H1 (cell line): ENCODE results near the gene WTIP. TPM values are rescaled to one million over a fixed set of nuclear protein-coding genes. Genes with fewer than 3 reads are reported as not detected.

Source experiments
- CREB1 ChIP-seq: IDR thresholded peaks from 2 replicates; pipeline ENCODE4 v1.6.1; 2012; ENCODE audit warnings: inconsistent platforms
- POLR2A ChIP-seq, 2 experiments: IDR thresholded peaks; 1 replicate in 1 of 2; 2 replicates in 1 of 2; pipeline ENCODE4 v1.6.1; 2011; ENCODE audit warnings: low read depth in 2 of 2, low read length in 2 of 2, mild to moderate bottlenecking in 2 of 2; ENCODE audit errors: control extremely low read depth in 1 of 2
- polyA plus RNA-seq, 7 experiments: library from polyadenylated mRNA; depleted of rRNA in 3 of 7; stranded (reverse) in 5 of 7; unstranded in 2 of 7; fragments of >200 nt in 5 of 7; fragments of 200-250 nt in 2 of 7; gene quantifications; 1 replicate in 5 of 7; 2 replicates in 1 of 7; 4 replicates in 1 of 7; pipeline versions ENCODE4 v1.2.1 to v1.2.3, GENCODE V29; 2011 to 2013; ENCODE audit warnings: missing spikeins in 2 of 7, mixed read lengths in 2 of 7
- total RNA-seq: library from RNA; stranded (reverse); fragmentation: NEBNext Ultra II Directional; extraction: Animal tissue kit (Norgen Biotek cat#: 25700); gene quantifications from 2 replicates; pipeline ENCODE4 v1.2.1, GENCODE V29; 2021
- TF ChIP-seq, protein P1 (sequence below): fragments of 300-600 bp; sonication (generic); IDR thresholded peaks from 2 replicates; pipeline ENCODE4 v1.7.1; 2012; ENCODE audit warnings: low read length, moderate library complexity, mild to moderate bottlenecking, inconsistent platforms; ENCODE audit not compliant: insufficient replicate concordance

WTIP gene
- total and polyA plus RNA-seq, 2 of the 8 experiments (the other 6 are each of a cell fraction or from before 2014, with no cell fraction given), result 8.7 to 15.4 TPM

DNA sequence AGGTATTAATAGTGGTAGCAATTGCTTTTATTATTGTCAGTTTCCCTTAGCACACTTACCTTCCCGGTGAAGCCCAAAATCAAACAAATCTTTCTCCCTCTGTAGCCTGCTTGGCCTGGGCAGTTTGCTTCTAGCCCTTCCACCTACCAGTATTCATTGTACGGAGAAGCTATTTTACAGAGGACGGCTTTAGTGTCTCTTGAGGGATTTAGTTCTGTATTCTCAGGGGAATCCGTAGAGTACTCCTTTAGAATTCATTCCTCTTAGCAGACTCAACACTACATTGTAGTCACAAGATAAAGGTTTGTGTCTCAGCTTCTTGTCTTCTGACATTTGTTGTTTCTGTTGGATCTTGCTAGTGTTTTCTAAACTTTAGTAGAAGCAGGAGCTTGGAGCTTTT, 24.1 kb upstream of the WTIP start (continued):
- TF ChIP-seq, protein P1, sequence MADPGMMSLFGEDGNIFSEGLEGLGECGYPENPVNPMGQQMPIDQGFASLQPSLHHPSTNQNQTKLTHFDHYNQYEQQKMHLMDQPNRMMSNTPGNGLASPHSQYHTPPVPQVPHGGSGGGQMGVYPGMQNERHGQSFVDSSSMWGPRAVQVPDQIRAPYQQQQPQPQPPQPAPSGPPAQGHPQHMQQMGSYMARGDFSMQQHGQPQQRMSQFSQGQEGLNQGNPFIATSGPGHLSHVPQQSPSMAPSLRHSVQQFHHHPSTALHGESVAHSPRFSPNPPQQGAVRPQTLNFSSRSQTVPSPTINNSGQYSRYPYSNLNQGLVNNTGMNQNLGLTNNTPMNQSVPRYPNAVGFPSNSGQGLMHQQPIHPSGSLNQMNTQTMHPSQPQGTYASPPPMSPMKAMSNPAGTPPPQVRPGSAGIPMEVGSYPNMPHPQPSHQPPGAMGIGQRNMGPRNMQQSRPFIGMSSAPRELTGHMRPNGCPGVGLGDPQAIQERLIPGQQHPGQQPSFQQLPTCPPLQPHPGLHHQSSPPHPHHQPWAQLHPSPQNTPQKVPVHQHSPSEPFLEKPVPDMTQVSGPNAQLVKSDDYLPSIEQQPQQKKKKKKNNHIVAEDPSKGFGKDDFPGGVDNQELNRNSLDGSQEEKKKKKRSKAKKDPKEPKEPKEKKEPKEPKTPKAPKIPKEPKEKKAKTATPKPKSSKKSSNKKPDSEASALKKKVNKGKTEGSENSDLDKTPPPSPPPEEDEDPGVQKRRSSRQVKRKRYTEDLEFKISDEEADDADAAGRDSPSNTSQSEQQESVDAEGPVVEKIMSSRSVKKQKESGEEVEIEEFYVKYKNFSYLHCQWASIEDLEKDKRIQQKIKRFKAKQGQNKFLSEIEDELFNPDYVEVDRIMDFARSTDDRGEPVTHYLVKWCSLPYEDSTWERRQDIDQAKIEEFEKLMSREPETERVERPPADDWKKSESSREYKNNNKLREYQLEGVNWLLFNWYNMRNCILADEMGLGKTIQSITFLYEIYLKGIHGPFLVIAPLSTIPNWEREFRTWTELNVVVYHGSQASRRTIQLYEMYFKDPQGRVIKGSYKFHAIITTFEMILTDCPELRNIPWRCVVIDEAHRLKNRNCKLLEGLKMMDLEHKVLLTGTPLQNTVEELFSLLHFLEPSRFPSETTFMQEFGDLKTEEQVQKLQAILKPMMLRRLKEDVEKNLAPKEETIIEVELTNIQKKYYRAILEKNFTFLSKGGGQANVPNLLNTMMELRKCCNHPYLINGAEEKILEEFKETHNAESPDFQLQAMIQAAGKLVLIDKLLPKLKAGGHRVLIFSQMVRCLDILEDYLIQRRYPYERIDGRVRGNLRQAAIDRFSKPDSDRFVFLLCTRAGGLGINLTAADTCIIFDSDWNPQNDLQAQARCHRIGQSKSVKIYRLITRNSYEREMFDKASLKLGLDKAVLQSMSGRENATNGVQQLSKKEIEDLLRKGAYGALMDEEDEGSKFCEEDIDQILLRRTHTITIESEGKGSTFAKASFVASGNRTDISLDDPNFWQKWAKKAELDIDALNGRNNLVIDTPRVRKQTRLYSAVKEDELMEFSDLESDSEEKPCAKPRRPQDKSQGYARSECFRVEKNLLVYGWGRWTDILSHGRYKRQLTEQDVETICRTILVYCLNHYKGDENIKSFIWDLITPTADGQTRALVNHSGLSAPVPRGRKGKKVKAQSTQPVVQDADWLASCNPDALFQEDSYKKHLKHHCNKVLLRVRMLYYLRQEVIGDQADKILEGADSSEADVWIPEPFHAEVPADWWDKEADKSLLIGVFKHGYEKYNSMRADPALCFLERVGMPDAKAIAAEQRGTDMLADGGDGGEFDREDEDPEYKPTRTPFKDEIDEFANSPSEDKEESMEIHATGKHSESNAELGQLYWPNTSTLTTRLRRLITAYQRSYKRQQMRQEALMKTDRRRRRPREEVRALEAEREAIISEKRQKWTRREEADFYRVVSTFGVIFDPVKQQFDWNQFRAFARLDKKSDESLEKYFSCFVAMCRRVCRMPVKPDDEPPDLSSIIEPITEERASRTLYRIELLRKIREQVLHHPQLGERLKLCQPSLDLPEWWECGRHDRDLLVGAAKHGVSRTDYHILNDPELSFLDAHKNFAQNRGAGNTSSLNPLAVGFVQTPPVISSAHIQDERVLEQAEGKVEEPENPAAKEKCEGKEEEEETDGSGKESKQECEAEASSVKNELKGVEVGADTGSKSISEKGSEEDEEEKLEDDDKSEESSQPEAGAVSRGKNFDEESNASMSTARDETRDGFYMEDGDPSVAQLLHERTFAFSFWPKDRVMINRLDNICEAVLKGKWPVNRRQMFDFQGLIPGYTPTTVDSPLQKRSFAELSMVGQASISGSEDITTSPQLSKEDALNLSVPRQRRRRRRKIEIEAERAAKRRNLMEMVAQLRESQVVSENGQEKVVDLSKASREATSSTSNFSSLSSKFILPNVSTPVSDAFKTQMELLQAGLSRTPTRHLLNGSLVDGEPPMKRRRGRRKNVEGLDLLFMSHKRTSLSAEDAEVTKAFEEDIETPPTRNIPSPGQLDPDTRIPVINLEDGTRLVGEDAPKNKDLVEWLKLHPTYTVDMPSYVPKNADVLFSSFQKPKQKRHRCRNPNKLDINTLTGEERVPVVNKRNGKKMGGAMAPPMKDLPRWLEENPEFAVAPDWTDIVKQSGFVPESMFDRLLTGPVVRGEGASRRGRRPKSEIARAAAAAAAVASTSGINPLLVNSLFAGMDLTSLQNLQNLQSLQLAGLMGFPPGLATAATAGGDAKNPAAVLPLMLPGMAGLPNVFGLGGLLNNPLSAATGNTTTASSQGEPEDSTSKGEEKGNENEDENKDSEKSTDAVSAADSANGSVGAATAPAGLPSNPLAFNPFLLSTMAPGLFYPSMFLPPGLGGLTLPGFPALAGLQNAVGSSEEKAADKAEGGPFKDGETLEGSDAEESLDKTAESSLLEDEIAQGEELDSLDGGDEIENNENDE, result no peak
- TF ChIP-seq POLR2A (IDR thresholded peaks at IDR 0.05; ENCODE audit: control extremely low read depth in 1 of 2, low read depth in 2 of 2, low read length in 2 of 2) (no peak), CREB1 (no peak)
